SK-N-SH treated with all-trans-retinoic acid at 6 μM for 48 hours (cell line): ENCODE results near the gene ABCB1.

ENCODE experiments used
- ATAC-seq: fragments of 200-7000 bp; cut with Tn5 transposase; 3 replicates; pipeline ENCODE4 v1.9.1; 2020; ENCODE audit warnings: mild to moderate bottlenecking, moderate library complexity
- ARNTL ChIP-seq: fragments of 450-650 bp; formaldehyde crosslinking; IDR thresholded peaks from 2 replicates; pipeline ENCODE4 v1.5.0; 2020; ENCODE audit warnings: low read depth, mild to moderate bottlenecking, moderate library complexity, borderline replicate concordance
- CSDC2 ChIP-seq: fragments of 250-450 bp; sonication (Bioruptor Pico); IDR thresholded peaks from 2 replicates; pipeline ENCODE4 v1.5.0; 2020; ENCODE audit warnings: mild to moderate bottlenecking, moderate library complexity
- ESRRG ChIP-seq: fragments of 250-450 bp; sonication (Bioruptor Pico); IDR thresholded peaks from 2 replicates; pipeline ENCODE4 v1.6.1; 2021; ENCODE audit warnings: mild to moderate bottlenecking
- GLIS3 ChIP-seq: fragments of 250-450 bp; sonication (Bioruptor Pico); IDR thresholded peaks from 2 replicates; pipeline ENCODE4 v1.5.0; 2020; ENCODE audit warnings: mild to moderate bottlenecking, moderate library complexity
- ISL1 ChIP-seq: fragments of 250-450 bp; sonication (Bioruptor Pico); IDR thresholded peaks from 2 replicates; pipeline ENCODE4 v2.1.2; 2022; ENCODE audit warnings: mild to moderate bottlenecking, moderate library complexity
- OSR1 ChIP-seq: fragments of 250-450 bp; sonication (Bioruptor Pico); IDR thresholded peaks from 2 replicates; pipeline ENCODE4 v1.8.0; 2022; ENCODE audit warnings: moderate library complexity, mild to moderate bottlenecking, inconsistent platforms
- PATZ1 ChIP-seq: fragments of 250-450 bp; sonication (Bioruptor Pico); IDR thresholded peaks from 2 replicates; pipeline ENCODE4 v1.8.0; 2020; ENCODE audit warnings: mild to moderate bottlenecking, moderate library complexity, borderline replicate concordance
- PPARA ChIP-seq: fragments of 250-450 bp; sonication (Bioruptor Pico); IDR thresholded peaks from 2 replicates; pipeline ENCODE4 v1.5.0; 2020; ENCODE audit warnings: mild to moderate bottlenecking, borderline replicate concordance
- RARB ChIP-seq: fragments of 250-450 bp; sonication (Bioruptor Pico); IDR thresholded peaks from 2 replicates; pipeline ENCODE4 v1.8.0; 2021; ENCODE audit warnings: mild to moderate bottlenecking, moderate library complexity
- SNAI2 ChIP-seq: fragments of 250-450 bp; sonication (Bioruptor Pico); IDR thresholded peaks from 2 replicates; pipeline ENCODE4 v1.5.0; 2020; ENCODE audit warnings: mild to moderate bottlenecking, moderate library complexity
- TCF4 ChIP-seq: fragments of 250-450 bp; sonication (Bioruptor Pico); IDR thresholded peaks from 2 replicates; pipeline ENCODE4 v1.8.0; 2021; ENCODE audit warnings: mild to moderate bottlenecking, moderate library complexity, borderline replicate concordance
- TOX ChIP-seq: fragments of 250-450 bp; sonication (Bioruptor Pico); IDR thresholded peaks from 2 replicates; pipeline ENCODE4 v1.8.0; 2021; ENCODE audit warnings: mild to moderate bottlenecking, moderate library complexity, borderline replicate concordance
- ZC3H10 ChIP-seq: fragments of 250-450 bp; sonication (Bioruptor Pico); IDR thresholded peaks from 2 replicates; pipeline ENCODE4 v1.5.1; 2021; ENCODE audit warnings: mild to moderate bottlenecking, moderate library complexity
- ZFP30 ChIP-seq: fragments of 450-650 bp; formaldehyde crosslinking; IDR thresholded peaks from 2 replicates; pipeline ENCODE4 v1.5.0; 2022; ENCODE audit warnings: mild to moderate bottlenecking, moderate library complexity
- ZNF70 ChIP-seq: fragments of 450-650 bp; formaldehyde crosslinking; IDR thresholded peaks from 2 replicates; pipeline ENCODE4 v1.5.0; 2020; ENCODE audit warnings: mild to moderate bottlenecking, moderate library complexity
- TF ChIP-seq, protein P1 (sequence below): fragments of 250-450 bp; sonication (Bioruptor Pico); IDR thresholded peaks from 2 replicates; pipeline ENCODE4 v1.5.1; 2020; ENCODE audit warnings: low read depth, mild to moderate bottlenecking, moderate library complexity
- TF ChIP-seq, protein P2 (sequence below): fragments of 250-450 bp; sonication (Bioruptor Pico); IDR thresholded peaks from 2 replicates; pipeline ENCODE4 v1.5.0; 2020; ENCODE audit warnings: mild to moderate bottlenecking, moderate library complexity
- TF ChIP-seq, protein P3 (sequence below): fragments of 250-450 bp; sonication (Bioruptor Pico); IDR thresholded peaks from 2 replicates; pipeline ENCODE4 v1.5.1; 2021; ENCODE audit warnings: mild to moderate bottlenecking, moderate library complexity
- TF ChIP-seq, protein P4 (sequence below): fragments of 250-450 bp; sonication (Bioruptor Pico); IDR thresholded peaks from 2 replicates; pipeline ENCODE4 v1.8.0; 2021; ENCODE audit warnings: low read depth, mild to moderate bottlenecking, moderate library complexity, borderline replicate concordance

The ABCB1 gene

DNA sequence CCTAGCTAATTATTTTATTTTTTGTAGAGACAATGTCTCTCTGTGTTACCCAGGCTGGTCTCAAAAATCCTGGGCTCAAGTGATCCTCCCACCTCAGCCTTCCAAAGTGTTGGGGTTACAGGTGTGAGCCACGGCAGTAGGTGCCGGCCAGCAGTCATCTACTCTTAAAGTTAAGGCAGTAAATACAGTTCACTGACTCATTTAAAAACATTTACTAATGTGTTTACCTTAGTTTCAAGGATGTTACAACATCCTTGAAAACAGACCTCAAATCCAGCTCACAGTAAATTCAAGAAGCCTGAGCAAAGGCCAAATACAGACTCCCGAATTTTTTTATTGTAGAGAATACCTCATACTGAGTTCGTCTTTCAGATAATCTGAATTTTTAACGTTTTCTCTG is 95.6 kb downstream of the ABCB1 start:
- TF ChIP-seq, protein P1, sequence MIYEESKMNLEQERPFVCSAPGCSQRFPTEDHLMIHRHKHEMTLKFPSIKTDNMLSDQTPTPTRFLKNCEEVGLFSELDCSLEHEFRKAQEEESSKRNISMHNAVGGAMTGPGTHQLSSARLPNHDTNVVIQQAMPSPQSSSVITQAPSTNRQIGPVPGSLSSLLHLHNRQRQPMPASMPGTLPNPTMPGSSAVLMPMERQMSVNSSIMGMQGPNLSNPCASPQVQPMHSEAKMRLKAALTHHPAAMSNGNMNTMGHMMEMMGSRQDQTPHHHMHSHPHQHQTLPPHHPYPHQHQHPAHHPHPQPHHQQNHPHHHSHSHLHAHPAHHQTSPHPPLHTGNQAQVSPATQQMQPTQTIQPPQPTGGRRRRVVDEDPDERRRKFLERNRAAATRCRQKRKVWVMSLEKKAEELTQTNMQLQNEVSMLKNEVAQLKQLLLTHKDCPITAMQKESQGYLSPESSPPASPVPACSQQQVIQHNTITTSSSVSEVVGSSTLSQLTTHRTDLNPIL (CRISPR knock-in tag) = no peak
- TF ChIP-seq ZNF70 (CRISPR knock-in tag) (no peak), PATZ1 (CRISPR knock-in tag) (no peak), SNAI2 (CRISPR knock-in tag) (no peak)
- TF ChIP-seq, all 23 proteins: peak for 0
- ATAC-seq = no peak

- no peak for ATAC-seq
- TF ChIP-seq, protein P2, sequence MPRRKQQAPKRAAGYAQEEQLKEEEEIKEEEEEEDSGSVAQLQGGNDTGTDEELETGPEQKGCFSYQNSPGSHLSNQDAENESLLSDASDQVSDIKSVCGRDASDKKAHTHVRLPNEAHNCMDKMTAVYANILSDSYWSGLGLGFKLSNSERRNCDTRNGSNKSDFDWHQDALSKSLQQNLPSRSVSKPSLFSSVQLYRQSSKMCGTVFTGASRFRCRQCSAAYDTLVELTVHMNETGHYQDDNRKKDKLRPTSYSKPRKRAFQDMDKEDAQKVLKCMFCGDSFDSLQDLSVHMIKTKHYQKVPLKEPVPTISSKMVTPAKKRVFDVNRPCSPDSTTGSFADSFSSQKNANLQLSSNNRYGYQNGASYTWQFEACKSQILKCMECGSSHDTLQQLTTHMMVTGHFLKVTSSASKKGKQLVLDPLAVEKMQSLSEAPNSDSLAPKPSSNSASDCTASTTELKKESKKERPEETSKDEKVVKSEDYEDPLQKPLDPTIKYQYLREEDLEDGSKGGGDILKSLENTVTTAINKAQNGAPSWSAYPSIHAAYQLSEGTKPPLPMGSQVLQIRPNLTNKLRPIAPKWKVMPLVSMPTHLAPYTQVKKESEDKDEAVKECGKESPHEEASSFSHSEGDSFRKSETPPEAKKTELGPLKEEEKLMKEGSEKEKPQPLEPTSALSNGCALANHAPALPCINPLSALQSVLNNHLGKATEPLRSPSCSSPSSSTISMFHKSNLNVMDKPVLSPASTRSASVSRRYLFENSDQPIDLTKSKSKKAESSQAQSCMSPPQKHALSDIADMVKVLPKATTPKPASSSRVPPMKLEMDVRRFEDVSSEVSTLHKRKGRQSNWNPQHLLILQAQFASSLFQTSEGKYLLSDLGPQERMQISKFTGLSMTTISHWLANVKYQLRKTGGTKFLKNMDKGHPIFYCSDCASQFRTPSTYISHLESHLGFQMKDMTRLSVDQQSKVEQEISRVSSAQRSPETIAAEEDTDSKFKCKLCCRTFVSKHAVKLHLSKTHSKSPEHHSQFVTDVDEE (CRISPR knock-in tag) = no peak
- no peak for TF ChIP-seq ESRRG (CRISPR knock-in tag)
- TF ChIP-seq, protein P3, sequence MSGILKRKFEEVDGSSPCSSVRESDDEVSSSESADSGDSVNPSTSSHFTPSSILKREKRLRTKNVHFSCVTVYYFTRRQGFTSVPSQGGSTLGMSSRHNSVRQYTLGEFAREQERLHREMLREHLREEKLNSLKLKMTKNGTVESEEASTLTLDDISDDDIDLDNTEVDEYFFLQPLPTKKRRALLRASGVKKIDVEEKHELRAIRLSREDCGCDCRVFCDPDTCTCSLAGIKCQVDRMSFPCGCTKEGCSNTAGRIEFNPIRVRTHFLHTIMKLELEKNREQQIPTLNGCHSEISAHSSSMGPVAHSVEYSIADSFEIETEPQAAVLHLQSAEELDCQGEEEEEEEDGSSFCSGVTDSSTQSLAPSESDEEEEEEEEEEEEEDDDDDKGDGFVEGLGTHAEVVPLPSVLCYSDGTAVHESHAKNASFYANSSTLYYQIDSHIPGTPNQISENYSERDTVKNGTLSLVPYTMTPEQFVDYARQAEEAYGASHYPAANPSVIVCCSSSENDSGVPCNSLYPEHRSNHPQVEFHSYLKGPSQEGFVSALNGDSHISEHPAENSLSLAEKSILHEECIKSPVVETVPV (CRISPR knock-in tag) = no peak
Measured at GRCh38 chr7:87499494-87499893, 101.2 kb downstream of the ABCB1 start.

DNA sequence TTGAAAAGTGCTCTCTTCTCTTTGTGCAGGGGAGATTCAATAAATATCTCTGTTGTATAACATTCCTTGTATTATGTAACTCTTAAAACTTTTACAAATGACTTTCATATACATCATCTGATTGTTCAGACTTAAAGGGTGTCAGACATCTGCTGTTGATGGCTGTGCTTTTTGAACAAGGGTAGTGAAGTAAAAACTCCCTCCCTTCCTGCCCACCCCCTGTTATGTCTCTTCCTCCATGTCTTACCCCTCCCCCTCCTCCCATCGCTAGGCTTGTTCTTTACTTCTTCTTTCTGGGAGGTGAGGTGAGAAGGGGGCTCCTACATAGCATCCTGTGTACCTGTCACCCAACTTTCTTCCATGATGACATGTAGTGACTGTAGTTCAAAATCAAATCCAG is 101.8 kb downstream of the ABCB1 start:
- TF ChIP-seq TOX (CRISPR knock-in tag) (no peak), RARB (CRISPR knock-in tag) (no peak)
- TF ChIP-seq, all 23 proteins: peak for 0
- no peak for ATAC-seq

- TF ChIP-seq GLIS3 (no peak), CSDC2 (CRISPR knock-in tag) (no peak), PATZ1 (CRISPR knock-in tag) (no peak)
- no peak for ATAC-seq
Measured at GRCh38 chr7:87497482-87497881, 103.2 kb downstream of the ABCB1 start.

GRCh38 chr7:87495366-87495765 is 105.3 kb downstream of the ABCB1 start:
- ATAC-seq = no peak
- TF ChIP-seq TOX (CRISPR knock-in tag) = no peak
- TF ChIP-seq SNAI2 (CRISPR knock-in tag) = no peak
- no peak for TF ChIP-seq OSR1 (CRISPR knock-in tag)
- no peak for TF ChIP-seq ZFP30 (CRISPR knock-in tag)
- no peak for TF ChIP-seq TCF4 (CRISPR knock-in tag)
- TF ChIP-seq ZC3H10 (CRISPR knock-in tag) = no peak
- TF ChIP-seq PPARA (CRISPR knock-in tag) = no peak
- no peak for TF ChIP-seq ARNTL (CRISPR knock-in tag)
- TF ChIP-seq ISL1 (CRISPR knock-in tag) = no peak
- TF ChIP-seq, protein P4, sequence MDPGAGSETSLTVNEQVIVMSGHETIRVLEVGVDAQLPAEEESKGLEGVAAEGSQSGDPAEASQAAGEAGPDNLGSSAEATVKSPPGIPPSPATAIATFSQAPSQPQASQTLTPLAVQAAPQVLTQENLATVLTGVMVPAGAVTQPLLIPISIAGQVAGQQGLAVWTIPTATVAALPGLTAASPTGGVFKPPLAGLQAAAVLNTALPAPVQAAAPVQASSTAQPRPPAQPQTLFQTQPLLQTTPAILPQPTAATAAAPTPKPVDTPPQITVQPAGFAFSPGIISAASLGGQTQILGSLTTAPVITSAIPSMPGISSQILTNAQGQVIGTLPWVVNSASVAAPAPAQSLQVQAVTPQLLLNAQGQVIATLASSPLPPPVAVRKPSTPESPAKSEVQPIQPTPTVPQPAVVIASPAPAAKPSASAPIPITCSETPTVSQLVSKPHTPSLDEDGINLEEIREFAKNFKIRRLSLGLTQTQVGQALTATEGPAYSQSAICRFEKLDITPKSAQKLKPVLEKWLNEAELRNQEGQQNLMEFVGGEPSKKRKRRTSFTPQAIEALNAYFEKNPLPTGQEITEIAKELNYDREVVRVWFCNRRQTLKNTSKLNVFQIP = no peak
- TF ChIP-seq, protein P2 (CRISPR knock-in tag) = no peak
- TF ChIP-seq, protein P1 (CRISPR knock-in tag) = no peak
